Fibroblast of skin of left quadriceps (primary cell): Measurements from ENCODE around the gene MRPS16.
"Not testable (repeated sequence)": the region's sequence is repeated elsewhere in the genome, so short reads cannot be mapped to it uniquely, and the experiment has no call there.

Experiments used
- DNase-seq, 2 experiments: peaks; one replicate each; pipeline ENCODE4 v3.0.0-alpha.2; 2013; ENCODE audit warnings: low read depth in 2 of 2

Gene MRPS16

DNA sequence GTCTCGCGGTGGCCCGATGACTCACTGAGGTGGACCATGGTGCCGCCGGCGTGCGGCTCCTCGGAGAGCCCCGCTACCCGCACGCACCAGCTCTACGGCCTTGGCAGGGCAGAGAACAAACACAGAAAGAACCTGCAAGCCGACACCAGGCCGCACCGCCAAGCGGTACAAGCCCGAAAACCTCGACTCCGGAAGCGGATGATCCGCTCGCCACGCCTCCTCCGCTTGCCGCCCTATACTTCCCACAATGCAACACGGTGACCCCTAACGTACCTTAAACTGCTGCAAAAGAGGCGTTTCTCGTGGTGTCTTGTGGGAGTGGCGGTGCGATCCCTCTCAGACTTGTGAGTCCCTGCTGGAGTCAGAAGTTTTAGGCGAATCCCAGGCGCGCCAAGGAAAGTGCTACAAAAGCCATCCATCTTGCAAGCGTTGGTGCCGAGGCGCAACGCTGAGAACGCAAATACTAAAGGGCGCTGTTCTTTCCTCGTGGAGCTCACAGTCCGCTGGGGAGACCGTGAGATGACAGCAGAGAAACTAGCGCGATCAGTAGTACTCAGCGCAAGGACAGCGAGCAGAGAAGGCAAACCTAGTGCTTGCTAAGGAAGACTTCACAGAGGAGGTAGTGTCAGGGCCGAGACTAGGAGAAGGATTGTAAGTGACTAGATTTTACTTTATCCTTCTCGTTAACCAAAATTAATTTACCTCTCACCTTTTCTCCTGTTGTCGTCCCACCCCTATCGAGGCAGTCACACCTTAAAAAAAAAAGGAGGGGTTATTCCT is at the start of gene MRPS16:
TSS of gene MRPS16 (minus strand) at position 200 of the 780 bp plus-strand sequence. CDS start at position 38, 162 bp downstream.
- peak; percentile 92 to 93 for DNase-seq

DNA sequence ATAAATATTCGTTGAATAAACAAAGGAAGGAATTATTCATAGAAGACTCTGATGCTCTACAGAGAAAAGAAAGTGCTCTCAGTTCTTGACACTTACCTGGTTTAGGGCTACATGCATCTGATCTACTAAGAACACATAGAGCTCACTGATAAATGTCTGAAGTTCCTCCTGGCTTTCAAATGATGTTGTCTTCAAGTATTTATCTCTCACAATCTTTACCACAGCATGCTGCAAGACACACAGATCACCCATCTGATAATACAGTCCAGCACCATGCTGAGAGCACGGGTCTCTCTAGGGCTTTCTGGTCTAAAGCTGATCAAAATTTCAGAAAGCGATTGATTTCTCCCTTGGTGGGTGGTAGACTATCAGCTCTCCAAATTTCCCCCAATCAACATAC is 44.5 kb upstream of the MRPS16 start:
- DNase-seq: no peak

DNA sequence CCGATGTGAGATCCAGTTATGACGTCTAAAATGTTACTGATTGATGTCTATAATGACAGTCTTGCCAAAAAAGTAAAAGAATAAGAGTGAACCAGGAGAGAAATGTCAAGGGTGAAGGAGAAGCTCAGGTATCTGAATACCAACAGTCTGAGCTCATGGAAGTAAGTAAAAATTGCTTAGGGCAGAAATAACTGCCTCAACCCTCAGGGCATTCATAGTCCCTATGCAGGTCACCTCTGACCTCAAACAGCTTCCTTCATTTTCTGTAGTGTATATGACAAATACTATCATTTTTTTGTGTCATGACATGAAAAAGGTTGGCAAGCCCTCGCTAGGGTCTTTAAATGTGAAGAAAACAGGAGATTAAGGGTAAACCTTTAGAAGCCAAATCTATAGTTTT is 41.0 kb upstream of the MRPS16 start:
- no peak for DNase-seq

DNA sequence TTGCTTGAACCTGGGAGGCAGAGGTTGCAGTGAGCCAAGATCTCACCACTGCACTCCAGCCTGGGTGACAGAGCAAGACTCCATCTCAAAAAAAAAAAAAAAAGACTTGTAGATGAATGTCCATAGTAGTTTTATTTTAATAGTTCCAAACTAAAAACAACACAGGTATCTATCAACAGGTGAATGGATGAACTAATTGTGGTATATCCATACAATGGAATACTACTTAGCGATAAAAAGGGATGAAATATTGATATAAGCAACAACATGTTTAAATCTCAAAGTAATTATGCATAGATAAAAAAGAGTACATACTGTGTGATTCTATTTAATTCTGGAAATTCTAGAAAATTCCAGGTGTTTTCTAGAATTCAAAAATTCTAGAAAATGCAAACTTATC is 37.5 kb upstream of the MRPS16 start:
- no peak for DNase-seq

DNA sequence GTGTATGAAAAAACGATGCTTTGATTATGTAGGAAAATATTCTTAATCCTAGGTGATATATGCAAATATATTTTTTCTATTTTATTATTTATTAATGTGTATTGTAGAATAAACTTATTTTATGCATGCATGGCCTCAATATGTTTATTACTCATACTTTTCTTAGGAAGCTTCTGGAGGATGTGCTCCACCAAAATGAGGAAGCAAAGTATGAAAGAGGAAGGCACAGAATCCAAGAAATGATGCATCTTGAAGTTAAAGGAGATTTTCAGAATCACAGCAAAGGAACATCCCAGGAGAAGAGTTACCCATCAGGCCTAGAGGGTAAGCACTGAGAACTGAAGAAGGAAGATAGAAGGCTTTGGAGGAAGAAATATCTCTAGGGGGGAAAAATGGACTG is 35.0 kb upstream of the MRPS16 start:
- no peak for DNase-seq

DNA sequence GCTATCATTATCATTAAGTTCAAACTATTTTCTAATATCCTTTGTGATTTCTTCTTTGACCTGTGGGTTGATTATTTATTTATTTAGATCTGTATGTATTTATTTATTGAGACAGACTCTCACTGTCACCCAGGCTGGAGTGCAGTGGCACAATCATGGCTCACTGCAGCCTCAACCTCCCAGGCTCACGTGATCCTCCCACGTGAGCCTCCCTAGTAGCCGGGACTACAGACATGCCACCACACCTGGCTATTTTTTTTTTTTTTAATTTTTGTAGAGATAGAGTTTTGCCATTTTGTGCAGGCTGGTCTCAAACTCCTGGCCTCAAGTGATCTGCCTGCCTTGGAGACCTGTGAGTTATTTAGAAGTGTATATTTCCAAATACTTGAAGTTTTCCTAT is 28.7 kb upstream of the MRPS16 start:
- DNase-seq: no peak

DNA sequence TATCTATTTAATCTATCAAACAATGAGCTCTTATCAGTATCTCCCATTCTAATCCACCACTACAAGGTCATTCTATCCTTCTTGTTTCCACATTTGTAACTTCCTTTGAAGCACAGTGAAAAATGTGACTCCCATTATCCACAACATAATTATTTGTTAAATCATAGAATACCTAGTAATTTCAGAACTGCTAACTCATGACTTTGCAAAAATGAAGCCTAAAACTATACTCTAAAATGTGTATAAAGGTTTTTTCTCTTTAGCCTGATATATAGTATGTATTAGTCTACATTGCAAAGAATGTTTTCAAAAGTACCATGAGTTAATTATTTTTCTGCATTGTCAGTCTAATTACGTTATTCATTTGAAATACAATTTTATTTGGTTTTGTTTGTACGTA is 12.0 kb upstream of the MRPS16 start:
- DNase-seq: no peak

DNA sequence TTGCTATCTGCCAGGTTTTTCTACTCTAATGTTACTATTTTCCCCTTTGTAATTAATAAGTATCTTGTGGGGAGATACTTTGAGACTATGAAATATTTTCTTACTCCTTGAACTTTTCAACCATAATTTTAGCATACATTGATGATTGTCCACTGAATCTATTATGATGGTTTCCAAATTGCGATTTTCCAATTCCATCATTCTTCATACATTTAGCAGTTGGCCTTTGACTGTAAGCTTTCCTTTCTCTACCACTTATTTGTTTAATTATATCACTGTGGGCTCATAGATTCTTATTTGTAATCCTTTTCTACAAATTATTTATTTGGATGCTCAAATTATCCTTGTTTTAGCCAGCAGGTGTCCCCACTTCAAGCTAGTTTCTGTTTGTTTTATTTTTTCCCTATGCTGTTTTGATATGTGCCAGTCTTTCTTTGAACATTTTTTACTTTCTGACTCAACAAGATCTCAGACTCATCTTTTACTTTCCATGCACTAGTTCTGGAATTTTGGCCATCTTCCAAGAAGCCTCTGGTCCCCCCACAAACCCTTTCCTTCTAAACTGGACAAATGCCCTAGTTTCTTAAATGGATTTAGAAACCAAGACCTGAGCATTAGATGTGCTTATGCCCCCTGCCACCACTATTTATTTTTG is 11.4 kb upstream of the MRPS16 start:
- DNase-seq: peak in 1 of 2 experiments; percentile 4

DNA sequence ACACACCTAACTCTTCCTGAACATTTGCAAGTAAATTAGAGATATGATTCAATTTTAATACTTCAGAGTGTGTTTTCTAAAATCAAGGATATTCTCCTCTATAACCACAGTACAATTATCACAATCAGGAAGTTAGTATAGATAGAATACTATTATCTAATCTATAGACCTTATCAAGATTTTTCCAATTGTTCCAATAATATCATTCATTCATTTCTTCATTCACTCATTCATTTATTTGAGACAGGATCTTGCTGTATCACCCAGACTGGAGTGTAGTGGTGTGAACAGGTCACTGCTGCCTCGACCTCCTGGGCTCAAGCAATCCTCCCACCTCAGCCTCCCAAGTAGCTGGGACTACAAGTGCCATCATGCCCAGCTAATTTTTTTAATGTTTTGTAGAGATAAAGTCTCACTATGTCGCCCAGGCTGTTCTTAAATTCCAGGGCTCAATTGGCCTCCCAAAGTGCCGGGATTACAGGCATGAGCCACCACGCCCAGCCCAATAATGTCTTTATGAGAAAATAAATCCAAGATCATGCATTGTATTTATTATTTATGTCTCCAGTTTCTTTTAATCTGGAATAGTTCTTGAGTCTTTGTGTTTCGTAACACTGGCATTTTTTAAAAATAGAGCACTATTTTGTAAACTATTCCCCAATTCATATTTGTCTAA is 10.6 kb upstream of the MRPS16 start:
- DNase-seq: no peak

DNA sequence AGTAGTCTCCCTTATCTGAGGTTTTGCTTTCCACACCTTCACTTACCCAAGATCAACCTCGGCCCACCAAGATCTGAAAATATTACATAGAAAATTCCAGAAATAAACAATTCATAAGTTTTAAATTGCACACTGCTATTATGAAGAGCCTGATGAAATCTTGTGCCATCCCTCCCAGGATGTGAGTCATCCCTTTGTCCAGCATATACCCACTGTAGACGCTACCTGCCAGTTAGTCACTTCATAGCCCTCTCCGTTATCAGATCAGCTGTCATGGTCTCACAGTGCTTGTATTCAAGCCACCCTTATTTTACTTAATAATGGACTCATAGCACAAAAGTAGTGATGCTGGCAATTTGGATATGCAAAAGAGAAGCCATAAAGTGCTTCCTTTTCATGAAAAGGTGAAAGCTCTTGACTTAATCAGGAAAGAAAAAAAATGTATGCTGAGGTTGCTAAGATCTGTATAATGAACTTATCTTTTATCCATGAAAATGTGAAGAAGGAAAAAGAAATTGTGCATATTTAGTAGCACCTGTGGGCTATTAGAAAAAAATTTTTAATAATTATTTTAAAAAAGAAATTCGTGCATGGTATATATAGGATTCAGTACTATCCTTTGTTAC is 9.8 kb upstream of the MRPS16 start:
- peak; percentile 23 to 29 for DNase-seq

DNA sequence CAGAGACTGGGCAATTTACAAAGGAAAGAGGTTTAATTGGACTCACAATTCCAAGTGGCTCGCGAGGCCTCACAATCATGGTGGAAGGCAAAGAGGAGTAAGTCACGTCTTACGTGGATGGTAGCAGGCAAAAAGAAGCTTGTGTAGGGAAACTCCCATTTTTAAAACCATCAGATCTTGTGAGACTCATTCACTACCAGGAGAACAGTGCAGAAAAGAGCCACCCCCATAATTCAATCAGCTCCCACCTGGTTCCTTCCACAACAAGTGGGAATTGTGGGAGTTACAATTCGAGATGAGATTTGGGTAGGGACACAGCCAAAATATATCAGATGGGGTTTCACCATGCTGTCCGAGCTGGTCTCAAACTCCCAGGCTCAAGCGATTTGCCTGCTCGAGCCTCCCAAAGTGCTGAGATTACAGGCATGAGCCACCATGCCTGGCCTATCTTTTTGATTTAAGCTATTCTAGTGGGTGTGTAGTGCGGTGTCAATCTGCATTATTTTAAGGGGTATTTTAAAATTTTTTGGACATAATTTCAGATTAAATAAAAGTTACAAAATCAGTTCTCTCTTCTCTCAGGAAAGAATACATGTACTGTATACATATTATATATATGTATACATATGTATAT is 9.0 kb upstream of the MRPS16 start:
- DNase-seq: no peak

DNA sequence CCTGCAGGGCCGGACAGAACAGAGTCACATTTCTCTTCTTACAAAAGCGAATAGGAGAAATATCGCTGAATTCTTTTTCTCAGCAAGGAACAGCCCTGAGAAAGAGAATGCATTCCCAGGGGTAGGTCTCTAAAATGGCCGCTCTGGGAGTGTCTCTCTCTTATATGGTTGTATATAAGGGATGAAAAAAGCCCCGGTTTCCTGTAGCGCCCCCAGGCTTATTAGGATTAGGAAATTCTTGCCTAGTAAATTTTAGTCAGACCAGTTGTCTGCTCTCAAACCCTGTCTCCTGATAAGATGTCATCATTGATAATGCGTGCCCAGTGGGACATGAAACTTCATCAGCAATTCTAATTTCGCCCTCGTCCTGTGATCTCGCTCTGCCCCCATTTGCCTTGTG is 6.2 kb upstream of the MRPS16 start:
- DNase-seq: not testable (repeated sequence)

DNA sequence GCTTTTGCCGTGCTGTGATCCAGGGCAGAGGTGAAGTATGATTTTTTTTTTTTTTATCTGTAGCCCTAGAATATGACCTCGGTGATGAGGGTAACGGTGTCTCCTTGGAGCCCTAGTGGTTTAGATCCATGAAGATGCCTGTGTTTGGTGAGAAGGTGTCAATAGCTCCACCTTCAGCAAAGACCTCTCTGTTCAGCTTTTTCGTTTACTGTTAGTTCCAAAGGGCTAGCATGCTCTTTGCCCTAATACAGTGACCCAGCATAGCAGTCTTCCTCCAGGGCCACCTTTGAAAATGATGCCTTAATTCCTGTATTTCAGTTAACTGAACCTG is 746 bp upstream of the MRPS16 start:
- no peak for DNase-seq

DNA sequence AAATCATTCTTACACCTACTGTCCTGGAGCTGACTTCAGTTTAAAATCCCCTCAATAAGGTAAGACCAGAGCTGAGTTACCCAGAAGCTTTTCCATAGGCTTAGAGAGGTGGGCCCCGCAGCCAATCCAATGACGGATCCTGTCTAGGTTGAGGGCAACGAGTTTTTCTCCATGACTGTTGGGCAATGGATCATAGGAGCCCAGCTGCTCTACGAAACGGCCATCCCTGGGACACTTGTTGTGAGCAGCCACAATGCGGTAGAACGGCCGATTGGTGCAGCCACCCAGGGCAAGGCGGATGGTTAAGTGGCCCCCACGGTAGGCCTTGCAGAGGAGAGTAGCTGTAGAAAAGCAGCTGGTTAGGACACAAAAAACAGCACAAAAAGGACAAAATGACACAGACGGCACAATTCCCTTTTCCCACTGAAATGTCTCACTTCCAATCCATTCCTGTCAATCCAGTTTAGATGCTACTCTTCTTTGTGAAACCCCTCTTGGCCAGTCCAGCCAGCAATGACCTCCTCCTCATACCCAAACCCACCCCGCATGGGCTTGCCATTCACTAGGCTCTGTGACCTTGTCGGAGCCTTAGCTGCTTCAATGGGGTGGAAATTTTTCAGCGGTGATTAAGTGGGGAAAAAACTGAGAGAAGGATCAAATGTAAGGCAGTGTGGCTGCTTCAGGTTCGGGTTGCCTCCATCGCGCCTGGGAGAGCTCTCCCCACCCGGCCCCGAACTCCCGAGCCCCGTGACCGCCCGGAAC is 580 bp downstream of the MRPS16 start:
- no peak for DNase-seq

DNA sequence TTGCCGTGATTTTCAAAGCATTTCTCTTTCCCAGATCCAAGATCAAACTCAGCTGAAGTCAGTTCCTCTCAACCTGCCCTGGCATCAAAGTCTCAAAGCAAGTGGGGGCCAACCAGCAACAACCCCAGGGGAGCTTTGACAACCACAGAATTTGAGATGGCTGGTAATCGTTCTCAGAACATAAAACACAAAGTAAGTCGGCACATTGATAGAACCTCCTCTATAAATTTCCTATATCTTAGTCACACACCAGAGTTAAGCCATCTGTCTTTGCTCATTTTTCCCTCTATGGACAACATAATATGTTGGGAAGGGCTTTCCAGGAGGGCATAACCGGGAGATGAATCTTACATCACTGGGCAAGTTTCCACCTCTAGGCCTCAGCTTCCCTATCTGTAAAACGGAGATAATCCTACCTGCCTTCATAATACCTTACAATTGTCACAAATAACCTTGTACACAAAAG is 4.2 kb downstream of the MRPS16 start:
- no peak for DNase-seq

DNA sequence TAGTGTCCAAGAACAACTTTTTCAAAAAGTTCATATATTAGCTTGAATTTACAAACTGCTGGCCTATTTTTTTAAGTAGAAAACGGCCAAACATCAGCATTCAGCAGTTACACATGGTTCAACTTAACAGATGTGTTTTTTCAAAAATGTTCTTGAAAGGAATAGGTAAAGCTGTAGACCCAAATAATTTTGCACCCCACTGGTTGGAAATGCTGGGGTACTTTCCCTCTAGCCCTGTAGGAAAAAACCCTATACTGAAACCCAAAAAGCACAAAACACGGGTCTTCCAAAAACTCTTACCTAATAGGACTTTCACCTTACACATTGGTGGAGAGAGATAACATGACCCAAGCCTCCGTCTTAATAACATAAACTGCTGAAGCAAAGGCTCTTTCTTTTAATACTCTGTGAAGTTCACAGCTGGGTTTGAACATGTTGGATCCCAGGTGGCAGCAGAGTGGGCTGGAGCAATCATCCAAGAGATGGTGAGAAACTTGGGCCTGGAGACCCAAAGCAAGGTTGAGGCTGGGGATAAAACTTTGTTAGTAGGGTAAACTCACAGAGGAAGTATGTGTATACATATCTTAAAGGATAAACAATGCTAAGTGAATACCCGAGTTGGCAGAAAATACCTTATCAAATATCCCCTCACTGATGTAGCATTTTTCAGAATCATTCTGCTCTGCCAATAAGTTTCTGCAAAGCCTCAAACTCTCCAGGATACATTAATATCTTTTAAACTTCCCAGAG is 4.8 kb downstream of the MRPS16 start:
- DNase-seq: no peak

DNA sequence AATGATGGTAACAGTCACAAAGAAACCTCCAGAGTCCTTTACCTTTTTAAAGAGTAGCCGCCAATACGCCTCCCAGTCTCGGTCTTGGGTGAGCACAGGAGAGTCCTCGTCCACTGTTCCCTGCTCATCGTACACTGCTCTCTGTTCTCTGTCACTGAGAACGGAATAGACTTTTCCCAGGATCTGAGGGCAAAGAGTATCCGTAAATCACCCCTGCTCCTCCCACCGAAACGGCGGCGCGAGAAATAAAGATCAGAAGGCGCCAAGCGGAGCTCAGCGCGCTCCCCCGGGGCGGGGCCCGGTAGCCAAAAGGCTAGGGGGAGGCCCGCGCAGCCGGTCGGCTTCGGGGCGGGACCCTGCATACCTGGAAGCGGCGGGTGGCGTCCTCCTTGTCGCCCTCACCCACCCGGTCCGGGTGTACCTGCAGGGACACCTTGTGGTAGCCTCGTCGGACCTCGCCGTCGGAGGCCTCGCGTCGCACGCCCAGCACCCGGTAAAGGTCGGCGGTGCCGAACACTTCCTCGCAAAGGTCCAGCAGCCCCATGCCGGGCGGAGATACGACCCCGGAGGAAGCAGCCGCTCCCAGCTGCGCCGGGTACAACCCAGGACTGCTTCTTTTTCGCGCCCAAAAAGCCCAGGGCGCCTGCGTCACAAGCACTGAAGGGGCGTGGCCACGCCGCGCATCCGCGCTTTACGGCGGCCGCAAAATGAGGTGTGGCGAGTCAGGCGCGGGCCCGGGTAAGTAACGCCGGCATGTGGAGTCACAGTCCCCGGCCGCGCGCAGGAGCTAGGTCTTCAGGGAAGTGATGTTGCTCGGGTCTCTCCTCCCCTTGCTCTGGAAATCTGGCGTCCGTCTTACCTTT is 5.6 kb downstream of the MRPS16 start, which contains the start of gene DNAJC9:
TSS of gene DNAJC9 (minus strand) at position 610 of the 863 bp plus-strand sequence. CDS start at position 544, 66 bp downstream.
- peak; percentile 79 to 83 for DNase-seq

DNA sequence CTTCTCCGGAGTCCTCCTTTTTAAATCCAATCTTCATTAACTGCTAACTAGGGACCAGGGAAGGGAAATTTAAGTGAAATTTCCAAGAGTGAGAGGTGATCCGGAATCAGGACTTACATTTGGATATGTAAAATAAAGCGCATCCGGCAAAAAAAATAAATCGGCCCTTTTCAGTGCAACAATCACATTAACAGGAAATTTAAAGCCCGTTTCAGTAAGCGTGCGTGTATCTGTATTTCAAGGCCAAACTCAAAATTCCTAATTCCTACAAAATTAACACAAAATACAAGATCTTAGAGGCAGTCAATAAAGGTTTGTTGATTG is 6.2 kb downstream of the MRPS16 start:
- no peak for DNase-seq

DNA sequence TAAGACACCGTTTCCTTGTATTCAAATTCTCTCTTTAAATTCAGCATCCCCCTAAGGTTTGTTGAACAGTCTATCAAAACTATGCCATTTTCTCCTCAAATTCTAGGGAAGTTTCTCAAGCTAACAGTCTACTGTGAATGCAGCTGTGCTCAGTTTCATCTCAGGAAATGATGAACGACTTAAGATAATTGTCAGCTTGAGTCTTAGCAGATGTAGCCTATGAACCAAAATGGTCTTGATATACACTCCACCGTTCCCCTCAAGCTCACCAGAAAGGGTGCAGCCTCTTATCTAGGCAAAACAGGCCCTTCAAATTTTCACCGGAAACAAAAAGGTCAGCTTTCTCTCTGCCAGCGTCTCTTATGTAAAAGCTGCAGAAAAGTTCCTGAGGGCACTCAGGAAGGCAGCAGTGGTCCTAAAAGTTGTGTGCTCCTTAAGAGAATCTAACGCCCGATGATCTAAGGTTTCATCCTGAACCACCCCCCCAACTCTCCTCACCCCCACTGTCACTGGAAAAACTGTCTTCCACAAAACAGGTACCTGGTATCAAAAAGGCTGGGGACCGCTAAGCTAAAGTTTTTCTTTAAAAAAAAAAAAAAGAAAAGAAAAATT is 7.5 kb downstream of the MRPS16 start:
- DNase-seq: no peak
